IMR-90 (cell line): ENCODE results near the gene NMNAT1. TPM values are rescaled to one million over a fixed set of nuclear protein-coding genes. Genes with fewer than 3 reads are reported as not detected.

Experiments used
- ATAC-seq: fragments of 200-7000 bp; cut with Tn5 transposase; 2 replicates; pipeline ENCODE4 v1.9.1; 2020; ENCODE audit warnings: low read depth, mild to moderate bottlenecking, moderate library complexity
- BruUV-seq: library from RNA; stranded (reverse); fragments of 400-500 nt; replicated peaks from 2 replicates; lab custom pipeline; 2021; lab: Mats Ljungman, UMichigan
- CTCF ChIA-PET: fragments of 300-600 bp; formaldehyde crosslinking; extraction: SDS; loops from one replicate; lab custom pipeline; 2021; ENCODE audit warnings: antibody characterized with exemption; lab: Yijun Ruan, JAX
- POLR2A ChIA-PET: fragments of 300-600 bp; sonication (Branson Sonifier 250); formaldehyde crosslinking; loops from one replicate; lab custom pipeline; 2022; ENCODE audit warnings: antibody characterized with exemption; ENCODE audit not compliant: unreplicated experiment; lab: Charles Lee
- DNase-seq: peaks from one replicate; pipeline ENCODE4 v3.0.0; 2013
- H2AFZ ChIP-seq: replicated peaks from 2 replicates; pipeline ENCODE3; 2013; ENCODE audit warnings: low read length, mild to moderate bottlenecking; ENCODE audit not compliant: poor library complexity
- H2AK5ac ChIP-seq: 2 replicates; pipeline ENCODE4 v1.6.1; 2013; ENCODE audit warnings: low read depth, low read length, inconsistent platforms
- H2AK9ac ChIP-seq: replicated peaks from 2 replicates; pipeline ENCODE3; 2013; ENCODE audit warnings: mild to moderate bottlenecking, low read depth, low read length, moderate library complexity; ENCODE audit not compliant: poor library complexity
- H2BK120ac ChIP-seq: 2 replicates; pipeline ENCODE4 v1.6.1; 2013; ENCODE audit warnings: low read depth, low read length, inconsistent platforms
- H2BK15ac ChIP-seq: 3 replicates; pipeline ENCODE4 v1.6.1; 2013; ENCODE audit warnings: low read depth, low read length, inconsistent platforms
- H2BK20ac ChIP-seq: 2 replicates; pipeline ENCODE4 v1.6.1; 2013; ENCODE audit warnings: low read depth, mild to moderate bottlenecking, inconsistent platforms, low read length, moderate library complexity
- H2BK5ac ChIP-seq: 2 replicates; pipeline ENCODE4 v1.6.1; 2013; ENCODE audit warnings: mild to moderate bottlenecking, low read depth, low read length, inconsistent platforms; ENCODE audit not compliant: poor library complexity, severe bottlenecking
- H3K14ac ChIP-seq: replicated peaks from 2 replicates; pipeline ENCODE4 v1.6.1; 2013; ENCODE audit warnings: low read depth, low read length, inconsistent platforms
- H3K18ac ChIP-seq: 2 replicates; pipeline ENCODE4 v1.6.1; 2013; ENCODE audit warnings: low read depth, low read length, control low read depth
- H3K23ac ChIP-seq: 2 replicates; pipeline ENCODE4 v1.6.1; 2013; ENCODE audit warnings: low read depth, low read length, inconsistent platforms
- H3K27ac ChIP-seq: 2 replicates; pipeline ENCODE4 v1.5.1; 2013; ENCODE audit warnings: mild to moderate bottlenecking, control low read depth, low read length; ENCODE audit not compliant: insufficient read depth
- H3K27me3 ChIP-seq: 2 replicates; pipeline ENCODE4 v1.6.1; 2013; ENCODE audit warnings: low read length; ENCODE audit not compliant: control insufficient read depth, insufficient read depth
- H3K36me3 ChIP-seq: 2 replicates; pipeline ENCODE4 v1.6.1; 2013; ENCODE audit warnings: low read length, mixed read lengths; ENCODE audit not compliant: control insufficient read depth, insufficient read depth
- H3K4ac ChIP-seq: 2 replicates; pipeline ENCODE4 v1.6.1; 2013; ENCODE audit warnings: low read depth, low read length, inconsistent platforms
- H3K4me1 ChIP-seq: 2 replicates; pipeline ENCODE4 v1.6.1; 2013; ENCODE audit warnings: low read length, mixed read lengths; ENCODE audit not compliant: control insufficient read depth, insufficient read depth
- H3K4me2 ChIP-seq: 2 replicates; pipeline ENCODE4 v1.6.1; 2013; ENCODE audit warnings: low read depth, mild to moderate bottlenecking, control low read depth, low read length, moderate library complexity
- H3K4me3 ChIP-seq: 2 replicates; pipeline ENCODE4 v1.5.1; 2013; ENCODE audit warnings: low read depth, mild to moderate bottlenecking, control low read depth, low read length, moderate library complexity; ENCODE audit not compliant: insufficient read depth
- H3K56ac ChIP-seq: 2 replicates; pipeline ENCODE4 v1.6.1; 2013; ENCODE audit warnings: low read length, inconsistent platforms; ENCODE audit not compliant: insufficient read depth; ENCODE audit errors: extremely low read depth
- H3K79me1 ChIP-seq, 2 experiments: 2 replicates each; pipeline ENCODE4 v1.6.1; 2013; ENCODE audit warnings: low read length in 2 of 2, inconsistent platforms in 1 of 2, low read depth in 1 of 2
- H3K9ac ChIP-seq: 2 replicates; pipeline ENCODE4 v1.6.1; 2013; ENCODE audit warnings: low read depth, low read length, control low read depth
- H3K9me1 ChIP-seq: 2 replicates; pipeline ENCODE4 v1.6.1; 2013; ENCODE audit warnings: low read length, inconsistent platforms; ENCODE audit not compliant: insufficient read depth
- H3K9me3 ChIP-seq: 2 replicates; pipeline ENCODE4 v1.6.1; 2013; ENCODE audit warnings: low read length; ENCODE audit not compliant: control insufficient read depth, insufficient read depth
- H4K20me1 ChIP-seq: 2 replicates; pipeline ENCODE4 v1.6.1; 2013; ENCODE audit warnings: low read length, inconsistent platforms; ENCODE audit not compliant: insufficient read depth
- H4K5ac ChIP-seq: 2 replicates; pipeline ENCODE4 v1.6.1; 2013; ENCODE audit warnings: mild to moderate bottlenecking, low read depth, low read length, control low read depth
- H4K8ac ChIP-seq, 2 experiments: 2 replicates each; pipeline ENCODE4 v1.6.1; 2013; ENCODE audit warnings: low read depth in 2 of 2, low read length in 2 of 2, control low read depth in 1 of 2, inconsistent platforms in 1 of 2
- H4K91ac ChIP-seq: 2 replicates; pipeline ENCODE4 v1.6.1; 2013; ENCODE audit warnings: low read depth, low read length, inconsistent platforms; ENCODE audit not compliant: insufficient read depth
- BHLHE40 ChIP-seq: fragments of 150-350 bp; IDR thresholded peaks from 2 replicates; pipeline ENCODE4 v1.6.1; 2016; ENCODE audit warnings: mild to moderate bottlenecking, low read depth, low read length
- CHD1 ChIP-seq: IDR thresholded peaks from 2 replicates; pipeline ENCODE4 v1.6.1; 2012; ENCODE audit warnings: low read depth, low read length, improper control_type of control experiment
- FOS ChIP-seq: fragments of 150-350 bp; IDR thresholded peaks from 2 replicates; pipeline ENCODE4 v1.6.1; 2016; ENCODE audit warnings: low read depth, low read length
- MXI1 ChIP-seq: IDR thresholded peaks from 2 replicates; pipeline ENCODE4 v1.6.1; 2012; ENCODE audit warnings: low read depth, mild to moderate bottlenecking, low read length, moderate library complexity, borderline replicate concordance
- WGBS, 2 experiments: methylation state at CpG; one replicate each; pipeline versions ENCODE4 v1.1.5 to v1.1.7; 2013; ENCODE audit warnings: missing lambda C conversion rate in 2 of 2; ENCODE audit not compliant: insufficient read length in 1 of 2; ENCODE audit errors: extremely low coverage in 2 of 2; 5-methylcytosine and 5-hydroxymethylcytosine counted together
- dilution Hi-C: fragments of 300-500 bp; cut with HindIII; formaldehyde crosslinking; loops from one replicate; pipeline ENCODE4 v1.14.3; 2018; ENCODE audit warnings: low sequenced_read_pairs; ENCODE audit not compliant: unreplicated experiment
- in situ Hi-C: fragments of 300-500 bp; cut with MboI; formaldehyde crosslinking; loops from 3 replicates; pipeline ENCODE4 v1.14.3; 2019; ENCODE audit warnings: low sequenced_read_pairs, inconsistent platforms, mixed read lengths
- intact Hi-C: fragments of 100-400 bp; cut with micrococcal nuclease; formaldehyde crosslinking; loops from 2 replicates; pipeline ENCODE4 v1.10.0; 2022
- polyA plus RNA-seq, 3 experiments: library from polyadenylated mRNA; depleted of rRNA; stranded (reverse); fragments of >200 nt; gene quantifications; 2 replicates each; pipeline ENCODE4 v1.2.3, GENCODE V29; 2012; ENCODE audit warnings: low replicate concordance in 1 of 3
- total RNA-seq: library from RNA; depleted of rRNA; stranded (reverse); fragments of >200 nt; gene quantifications from 2 replicates; pipeline ENCODE4 v1.2.3, GENCODE V29; 2012
- TF ChIP-seq, protein P1 (sequence below): fragments of 150-350 bp; IDR thresholded peaks from 2 replicates; pipeline ENCODE4 v1.6.1; 2017; ENCODE audit warnings: mild to moderate bottlenecking, antibody characterized with exemption, low read length, low read depth

Gene NMNAT1
- total and polyA plus RNA-seq, 2 of the 4 experiments (the other 2 are of a cell fraction): 9.1 to 11.7 TPM

DNA sequence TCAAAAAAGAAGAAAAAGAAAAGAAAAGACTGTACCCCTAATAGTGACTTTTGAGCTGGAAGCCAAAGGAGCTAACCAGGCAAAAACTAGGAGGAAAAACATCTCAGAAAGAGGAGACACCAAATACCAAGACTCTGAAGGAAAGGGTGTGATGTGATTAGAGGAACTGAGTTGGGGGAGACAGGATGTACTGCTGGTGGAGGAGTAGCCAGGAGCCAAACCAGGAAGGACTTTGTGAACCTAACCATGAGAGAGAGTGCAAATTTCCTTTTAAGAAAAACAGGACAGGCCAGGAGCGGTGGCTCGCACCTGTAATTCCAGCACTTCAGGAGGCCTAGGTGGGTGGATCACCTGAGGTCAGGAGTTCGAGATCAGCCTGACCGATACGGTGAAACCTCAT lies 49.6 kb downstream of the NMNAT1 start:
- no peak overlapping the region for H2AK9ac ChIP-seq
- H3K18ac ChIP-seq: no peak overlapping the region
- in situ Hi-C loops: no loop called here
- no peak overlapping the region for H3K14ac ChIP-seq
- H2BK5ac ChIP-seq: no peak overlapping the region
- no peaks in the 10 kb centered on the region for H3K79me1 ChIP-seq
- WGBS, 2 experiments: no CpG with 5 or more reads among the region's 5 CpGs
- H2AK5ac ChIP-seq: no peak overlapping the region
- H2BK20ac ChIP-seq: no peak overlapping the region
- H3K27ac ChIP-seq: no peak overlapping the region
- no peak overlapping the region for H3K9ac ChIP-seq
- no peak overlapping the region for H3K4ac ChIP-seq
- H3K56ac ChIP-seq: no peak overlapping the region
- H4K91ac ChIP-seq: no peak overlapping the region
- H4K5ac ChIP-seq: no peak overlapping the region
- H4K8ac ChIP-seq: no peak overlapping the region
- no peak overlapping the region for H3K4me3 ChIP-seq
- H2BK15ac ChIP-seq: no peak overlapping the region
- no peaks in the 10 kb centered on the region for H3K36me3 ChIP-seq
- intact Hi-C loops: no loop called here
- H3K27me3 ChIP-seq: peaks cover 20% of the 10 kb centered on the region
- H3K4me1 ChIP-seq: no peaks in the 10 kb centered on the region
- no peaks in the 10 kb centered on the region for H4K20me1 ChIP-seq
- CTCF ChIA-PET: no interaction called here
- DNase-seq (no peak), ATAC-seq (no peak)
- no peaks in the 10 kb centered on the region for H3K9me3 ChIP-seq
- no peaks in the 10 kb centered on the region for H3K9me1 ChIP-seq
- no peak overlapping the region for H2BK120ac ChIP-seq
- POLR2A ChIA-PET: no interaction called here
- H3K23ac ChIP-seq: no peak overlapping the region
- BruUV-seq: no TSS peak
- H3K4me2 ChIP-seq: no peak overlapping the region
- TF ChIP-seq BHLHE40: no peak
- TF ChIP-seq MXI1: no peak
- TF ChIP-seq CHD1: no peak
- TF ChIP-seq, protein P1, sequence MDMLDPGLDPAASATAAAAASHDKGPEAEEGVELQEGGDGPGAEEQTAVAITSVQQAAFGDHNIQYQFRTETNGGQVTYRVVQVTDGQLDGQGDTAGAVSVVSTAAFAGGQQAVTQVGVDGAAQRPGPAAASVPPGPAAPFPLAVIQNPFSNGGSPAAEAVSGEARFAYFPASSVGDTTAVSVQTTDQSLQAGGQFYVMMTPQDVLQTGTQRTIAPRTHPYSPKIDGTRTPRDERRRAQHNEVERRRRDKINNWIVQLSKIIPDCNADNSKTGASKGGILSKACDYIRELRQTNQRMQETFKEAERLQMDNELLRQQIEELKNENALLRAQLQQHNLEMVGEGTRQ: no peak
- TF ChIP-seq FOS: no peak
- dilution Hi-C loops: no loop called here
- no peak overlapping the region for H2AFZ ChIP-seq
